Measurements from ENCODE around the gene BATF3.

Gene BATF3

GRCh38 chr1:212733109-212733508 is 33.5 kb upstream of the BATF3 start:
- Histone ChIP-seq H3K4me2 (ENCODE audit: low read length) (no peak overlapping the region), H3K4me1 (ENCODE audit: insufficient read depth, low read length, severe bottlenecking) (no peaks in the 10 kb centered on the region)

GRCh38 chr1:212731630-212732029 is 32.0 kb upstream of the BATF3 start:
- Histone ChIP-seq H3K4me3 (ENCODE audit: low read depth, low read length, poor library complexity, severe bottlenecking) (no peak overlapping the region), H3K27me3 (ENCODE audit: insufficient read depth, low read length) (no peaks in the 10 kb centered on the region), H3F3A (ENCODE audit: insufficient read depth, low read length) (no peaks in the 10 kb centered on the region), H4K20me1 (ENCODE audit: insufficient read depth, low read length) (no peaks in the 10 kb centered on the region), H3K36me3 (ENCODE audit: insufficient read depth, low read length) (no peaks in the 10 kb centered on the region), H3K9me2 (ENCODE audit: low read depth, low read length) (no peaks in the 10 kb centered on the region), H3K9me3 (ENCODE audit: low read length) (no peaks in the 10 kb centered on the region), H3K27ac (ENCODE audit: low read depth, low read length, poor library complexity, severe bottlenecking) (no peak overlapping the region), H3K4me2 (ENCODE audit: low read length) (no peak overlapping the region), H2AFZ (ENCODE audit: low read length) (no peak overlapping the region), H3K9ac (ENCODE audit: low read length) (no peak overlapping the region), H3K79me2 (ENCODE audit: insufficient read depth, low read length) (no peaks in the 10 kb centered on the region), H3K4me1 (ENCODE audit: insufficient read depth, low read length, severe bottlenecking) (no peaks in the 10 kb centered on the region)
- TF ChIP-seq CTCF (IDR thresholded peaks at IDR 0.05; ENCODE audit: low read length) (no peak), EZH2 (IDR thresholded peaks at IDR 0.05; ENCODE audit: borderline replicate concordance, low read length) (no peak)

More at GRCh38 chr1:212733109-212733508, 33.5 kb upstream of the BATF3 start:
- Histone ChIP-seq H3K27ac (ENCODE audit: low read depth, low read length, poor library complexity, severe bottlenecking) (no peak overlapping the region), H3K36me3 (ENCODE audit: insufficient read depth, low read length) (0 out of 2 replicates have a peak, but pooled peaks cover under 1% of the 10 kb centered on the region), H4K20me1 (ENCODE audit: insufficient read depth, low read length) (no peaks in the 10 kb centered on the region), H3K9me3 (ENCODE audit: low read length) (no peaks in the 10 kb centered on the region), H3F3A (ENCODE audit: insufficient read depth, low read length) (no peaks in the 10 kb centered on the region), H3K9me2 (ENCODE audit: low read depth, low read length) (no peaks in the 10 kb centered on the region), H2AFZ (ENCODE audit: low read length) (no peak overlapping the region), H3K4me3 (ENCODE audit: low read depth, low read length, poor library complexity, severe bottlenecking) (no peak overlapping the region), H3K9ac (ENCODE audit: low read length) (no peak overlapping the region), H3K79me2 (ENCODE audit: insufficient read depth, low read length) (no peaks in the 10 kb centered on the region), H3K27me3 (ENCODE audit: insufficient read depth, low read length) (no peaks in the 10 kb centered on the region)
- TF ChIP-seq EZH2 (IDR thresholded peaks at IDR 0.05; ENCODE audit: borderline replicate concordance, low read length) (no peak), CTCF (IDR thresholded peaks at IDR 0.05; ENCODE audit: low read length) (no peak)

GRCh38 chr1:212728606-212729005 is 29.0 kb upstream of the BATF3 start:
- H3K36me3 ChIP-seq (ENCODE audit: insufficient read depth, low read length): no peaks in the 10 kb centered on the region
- no peaks in the 10 kb centered on the region for H3K9me3 ChIP-seq (ENCODE audit: low read length)
- H3K27me3 ChIP-seq (ENCODE audit: insufficient read depth, low read length): no peaks in the 10 kb centered on the region
- no peaks in the 10 kb centered on the region for H3F3A ChIP-seq (ENCODE audit: insufficient read depth, low read length)
- no peak overlapping the region for H3K27ac ChIP-seq (ENCODE audit: low read depth, low read length, poor library complexity, severe bottlenecking)
- TF ChIP-seq CTCF (IDR thresholded peaks at IDR 0.05; ENCODE audit: low read length) (no peak), EZH2 (IDR thresholded peaks at IDR 0.05; ENCODE audit: borderline replicate concordance, low read length) (no peak)
- H3K4me2 ChIP-seq (ENCODE audit: low read length): no peak overlapping the region
- H3K4me3 ChIP-seq (ENCODE audit: low read depth, low read length, poor library complexity, severe bottlenecking): no peak overlapping the region
- no peaks in the 10 kb centered on the region for H3K79me2 ChIP-seq (ENCODE audit: insufficient read depth, low read length)
- H3K9ac ChIP-seq (ENCODE audit: low read length): no peak overlapping the region
- H3K9me2 ChIP-seq (ENCODE audit: low read depth, low read length): no peaks in the 10 kb centered on the region
- H2AFZ ChIP-seq (ENCODE audit: low read length): no peak overlapping the region
- no peaks in the 10 kb centered on the region for H4K20me1 ChIP-seq (ENCODE audit: insufficient read depth, low read length)
- H3K4me1 ChIP-seq (ENCODE audit: insufficient read depth, low read length, severe bottlenecking): no peaks in the 10 kb centered on the region
